H9 (cell line): Measurements from ENCODE around the gene CHRNA3. TPM values are rescaled to one million over a fixed set of nuclear protein-coding genes. Genes with fewer than 3 reads are reported as not detected.

Experiments
- DNase-seq: peaks from one replicate; pipeline ENCODE4 v3.0.0-alpha.2; 2017
- H2AFZ ChIP-seq: one replicate; pipeline ENCODE4 v1.6.1; 2013; ENCODE audit warnings: mild to moderate bottlenecking, low read length, control low read depth, moderate library complexity
- H2AK5ac ChIP-seq: 2 replicates; pipeline ENCODE4 v1.6.1; 2013; ENCODE audit warnings: low read length, control low read depth, mixed read lengths; ENCODE audit not compliant: insufficient read length
- H2BK120ac ChIP-seq: one replicate; pipeline ENCODE4 v1.6.1; 2013; ENCODE audit warnings: low read depth, mild to moderate bottlenecking, low read length, control low read depth, inconsistent platforms; ENCODE audit not compliant: poor library complexity, severe bottlenecking
- H2BK12ac ChIP-seq: 2 replicates; pipeline ENCODE4 v1.6.1; 2013; ENCODE audit warnings: low read length, control low read depth, mixed read lengths, low read depth; ENCODE audit not compliant: insufficient read length
- H2BK15ac ChIP-seq: 2 replicates; pipeline ENCODE4 v1.6.1; 2013; ENCODE audit warnings: low read depth, low read length, control low read depth
- H2BK20ac ChIP-seq: one replicate; pipeline ENCODE4 v1.6.1; 2013; ENCODE audit warnings: low read depth, mild to moderate bottlenecking, low read length, control low read depth, inconsistent platforms; ENCODE audit not compliant: poor library complexity, severe bottlenecking
- H2BK5ac ChIP-seq: 2 replicates; pipeline ENCODE4 v1.6.1; 2013; ENCODE audit warnings: low read length, control low read depth, mixed read lengths; ENCODE audit not compliant: insufficient read length
- H3K14ac ChIP-seq: 2 replicates; pipeline ENCODE4 v1.6.1; 2013; ENCODE audit warnings: low read length, control low read depth; ENCODE audit not compliant: insufficient read depth
- H3K18ac ChIP-seq: 2 replicates; pipeline ENCODE4 v1.6.1; 2013; ENCODE audit warnings: low read depth, mild to moderate bottlenecking, mixed read lengths, low read length, control low read depth; ENCODE audit not compliant: insufficient read length
- H3K23ac ChIP-seq: 2 replicates; pipeline ENCODE4 v1.6.1; 2013; ENCODE audit warnings: low read length, control low read depth, mixed read lengths, low read depth; ENCODE audit not compliant: insufficient read length
- H3K23me2 ChIP-seq: 2 replicates; pipeline ENCODE4 v1.6.1; 2013; ENCODE audit warnings: low read depth, mild to moderate bottlenecking, mixed read lengths, low read length, control low read depth; ENCODE audit not compliant: insufficient read length, poor library complexity, severe bottlenecking
- H3K27ac ChIP-seq: 2 replicates; pipeline ENCODE4 v1.5.1; 2013; ENCODE audit warnings: low read length, control low read depth, mixed read lengths, low read depth; ENCODE audit not compliant: insufficient read length
- H3K27me3 ChIP-seq: 2 replicates; pipeline ENCODE4 v1.6.1; 2013; ENCODE audit warnings: low read length, control low read depth, inconsistent platforms; ENCODE audit not compliant: insufficient read depth
- H3K4ac ChIP-seq: 2 replicates; pipeline ENCODE4 v1.6.1; 2013; ENCODE audit warnings: low read depth, mild to moderate bottlenecking, control low read depth, inconsistent platforms, low read length, moderate library complexity
- H3K4me1 ChIP-seq: 2 replicates; pipeline ENCODE4 v1.6.1; 2013; ENCODE audit warnings: low read length, control low read depth, inconsistent platforms; ENCODE audit not compliant: insufficient read depth
- H3K4me2 ChIP-seq: 2 replicates; pipeline ENCODE4 v1.6.1; 2013; ENCODE audit warnings: low read length, control low read depth, mixed read lengths; ENCODE audit not compliant: insufficient read length, insufficient read depth
- H3K56ac ChIP-seq: 2 replicates; pipeline ENCODE4 v1.6.1; 2013; ENCODE audit warnings: low read depth, mild to moderate bottlenecking, mixed read lengths, low read length, control low read depth; ENCODE audit not compliant: insufficient read length
- H3K79me1 ChIP-seq: 2 replicates; pipeline ENCODE4 v1.6.1; 2013; ENCODE audit warnings: low read depth, mild to moderate bottlenecking, moderate library complexity, low read length, control low read depth, inconsistent platforms; ENCODE audit not compliant: insufficient read depth, poor library complexity, severe bottlenecking
- H3K79me2 ChIP-seq: 2 replicates; pipeline ENCODE4 v1.6.1; 2013; ENCODE audit warnings: low read length, control low read depth, inconsistent platforms; ENCODE audit not compliant: insufficient read depth
- H3K9ac ChIP-seq: 2 replicates; pipeline ENCODE4 v1.6.1; 2013; ENCODE audit warnings: low read length, control low read depth, mixed read lengths; ENCODE audit not compliant: insufficient read length; ENCODE audit errors: extremely low read depth
- H3K9me3 ChIP-seq: one replicate; pipeline ENCODE4 v1.6.1; 2013; ENCODE audit warnings: low read depth, low read length, inconsistent platforms; ENCODE audit not compliant: control insufficient read depth
- H3T11ph ChIP-seq: one replicate; pipeline ENCODE4 v1.6.1; 2013; ENCODE audit warnings: mild to moderate bottlenecking, low read length, control low read depth, inconsistent platforms
- H4K20me1 ChIP-seq: one replicate; pipeline ENCODE4 v1.6.1; 2013; ENCODE audit not compliant: control insufficient read depth, insufficient read length, insufficient read depth
- H4K5ac ChIP-seq: 2 replicates; pipeline ENCODE4 v1.6.1; 2013; ENCODE audit warnings: low read depth, mild to moderate bottlenecking, mixed read lengths, low read length, control low read depth; ENCODE audit not compliant: insufficient read length
- H4K8ac ChIP-seq: replicated peaks from 2 replicates; pipeline ENCODE4 v1.6.1; 2013; ENCODE audit warnings: low read length, control low read depth, mixed read lengths, low read depth; ENCODE audit not compliant: insufficient read length
- H4K91ac ChIP-seq: 2 replicates; pipeline ENCODE4 v1.6.1; 2013; ENCODE audit warnings: low read depth, mild to moderate bottlenecking, moderate library complexity, mixed read lengths, low read length, control low read depth; ENCODE audit not compliant: insufficient read length
- H3K27ac Mint-ChIP-seq, 3 experiments: 2 replicates in 2 of 3; 3 replicates in 1 of 3; pipeline ENCODE4 v1.8.0; 2020 to 2021; ENCODE audit warnings: mixed read lengths in 3 of 3, mild to moderate bottlenecking in 1 of 3, moderate library complexity in 1 of 3
- H3K27me3 Mint-ChIP-seq: 2 replicates; pipeline ENCODE4 v1.8.0; 2021; ENCODE audit warnings: low read depth, mild to moderate bottlenecking, moderate library complexity, mixed read lengths
- H3K36me3 Mint-ChIP-seq, 3 experiments: 2 replicates in 2 of 3; 3 replicates in 1 of 3; pipeline ENCODE4 v1.8.0; 2020 to 2021; ENCODE audit warnings: low read depth in 3 of 3, mixed read lengths in 3 of 3; ENCODE audit not compliant: insufficient read depth in 1 of 3
- H3K4me1 Mint-ChIP-seq, 2 experiments: 2 replicates each; pipeline ENCODE4 v1.8.0; 2020; ENCODE audit warnings: mixed read lengths in 2 of 2
- H3K4me3 Mint-ChIP-seq, 2 experiments: 2 replicates in 1 of 2; 3 replicates in 1 of 2; pipeline ENCODE4 v1.8.0; 2020 to 2021; ENCODE audit warnings: mild to moderate bottlenecking in 2 of 2, mixed read lengths in 2 of 2, moderate library complexity in 1 of 2
- H3K9me3 Mint-ChIP-seq, 2 experiments: 2 replicates in 1 of 2; 3 replicates in 1 of 2; pipeline ENCODE4 v1.8.0; 2020; ENCODE audit warnings: mild to moderate bottlenecking in 2 of 2, mixed read lengths in 2 of 2, moderate library complexity in 1 of 2
- CTCF ChIP-seq: fragments of 200-600 bp; sonication (generic); conservative IDR thresholded peaks from 3 replicates; pipeline ENCODE4 v1.8.0; 2021; ENCODE audit warnings: antibody characterized with exemption, mild to moderate bottlenecking
- WGBS: extraction: QIAGEN DNeasy Blood & Tissue Kit; methylation state at CpG from one replicate; pipeline ENCODE4 v1.1.7; 2013; ENCODE audit warnings: missing lambda C conversion rate, low lambda C conversion rate, mixed read lengths; ENCODE audit not compliant: insufficient read length; ENCODE audit errors: extremely low coverage; 5-methylcytosine and 5-hydroxymethylcytosine counted together
- total RNA-seq: library from RNA; stranded (reverse); gene quantifications from 2 replicates; pipeline ENCODE4 v1.2.1, GENCODE V29; 2021

The CHRNA3 gene
- total RNA-seq, 1 experiment from 2014 or later = 0.81 TPM

DNA sequence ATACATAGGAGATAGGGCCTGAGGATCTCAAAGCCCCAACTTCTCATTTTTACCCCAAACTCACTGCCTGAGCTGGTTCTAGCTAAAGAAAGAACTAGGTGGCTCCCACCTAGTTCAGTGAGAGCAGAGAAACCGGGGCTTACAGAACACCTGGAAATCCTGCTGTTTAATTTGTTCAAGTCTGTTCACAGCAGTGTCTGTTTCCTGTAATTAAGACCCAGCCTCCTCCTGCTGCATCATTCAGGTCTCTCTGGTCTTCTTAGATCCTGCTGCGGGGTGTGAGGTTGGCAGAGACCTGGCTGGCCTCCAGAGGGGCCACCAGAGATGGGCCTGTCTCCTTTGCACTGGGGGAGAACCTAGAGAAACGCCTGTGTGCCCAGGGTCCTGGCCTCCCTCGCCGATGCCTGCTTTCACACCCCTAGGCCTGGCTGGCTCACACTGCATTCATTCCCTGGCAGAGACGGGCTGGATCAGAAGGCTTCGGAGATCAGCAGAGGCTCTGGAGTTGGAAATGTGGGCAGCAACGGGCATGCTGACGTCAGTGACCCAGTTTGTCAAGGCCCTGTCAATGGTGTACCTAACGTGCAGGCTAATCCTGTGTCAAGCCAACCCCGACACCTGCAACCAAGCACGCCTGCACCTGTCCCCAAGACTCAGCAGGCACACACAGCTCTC lies 4.9 kb upstream of the CHRNA3 start:
- no peak overlapping the region for H3T11ph ChIP-seq
- no peak overlapping the region for H2BK120ac ChIP-seq
- no peaks in the 10 kb centered on the region for H3K79me2 ChIP-seq
- H3K9ac ChIP-seq = no peak overlapping the region
- H3K14ac ChIP-seq = no peak overlapping the region; the same call in 1 of the 2 replicates
- no peak overlapping the region for H4K8ac ChIP-seq
- H3K4me2 ChIP-seq = no peak overlapping the region
- H2BK12ac ChIP-seq = no peak overlapping the region
- H3K27ac ChIP-seq = no peak overlapping the region
- H4K20me1 ChIP-seq = no peaks in the 10 kb centered on the region
- H3K27me3 ChIP-seq = peaks cover 2% of the 10 kb centered on the region; the same call in 1 of the 2 replicates
- no peak for DNase-seq
- H3K27ac Mint-ChIP-seq = no peak overlapping the region
- no peak overlapping the region for H4K91ac ChIP-seq
- no peak overlapping the region for H2BK20ac ChIP-seq
- H4K5ac ChIP-seq = no peak overlapping the region
- no peaks in the 10 kb centered on the region for H3K9me3 Mint-ChIP-seq
- peaks cover 6 to 7% of the 10 kb centered on the region in 2 experiments; a peak in 1 of 4 replicates for H3K4me1 Mint-ChIP-seq
- H3K4me1 ChIP-seq = no peaks in the 10 kb centered on the region
- H3K4me3 Mint-ChIP-seq = no peak overlapping the region
- no peak overlapping the region for H3K4ac ChIP-seq
- no peak overlapping the region for H3K56ac ChIP-seq
- H3K9me3 ChIP-seq = no peaks in the 10 kb centered on the region
- H3K23ac ChIP-seq = no peak overlapping the region
- H2BK5ac ChIP-seq = no peak overlapping the region
- H3K36me3 Mint-ChIP-seq = peaks cover 0 to 9% (median 4%) of the 10 kb centered on the region in 3 experiments; a peak in 2 of 7 replicates
- TF ChIP-seq CTCF = no peak
- no CpG with 5 or more reads among the region's 12 CpGs for WGBS
- H2AK5ac ChIP-seq = no peak overlapping the region
- H2AFZ ChIP-seq = no peak overlapping the region
- peaks cover 52% of the 10 kb centered on the region for H3K27me3 Mint-ChIP-seq
- H3K23me2 ChIP-seq = peaks cover 4% of the 10 kb centered on the region
- H3K79me1 ChIP-seq = no peaks in the 10 kb centered on the region
- no peak overlapping the region for H2BK15ac ChIP-seq
- H3K18ac ChIP-seq = no peak overlapping the region
